Measurements from ENCODE around the gene LRCH3.

DNA sequence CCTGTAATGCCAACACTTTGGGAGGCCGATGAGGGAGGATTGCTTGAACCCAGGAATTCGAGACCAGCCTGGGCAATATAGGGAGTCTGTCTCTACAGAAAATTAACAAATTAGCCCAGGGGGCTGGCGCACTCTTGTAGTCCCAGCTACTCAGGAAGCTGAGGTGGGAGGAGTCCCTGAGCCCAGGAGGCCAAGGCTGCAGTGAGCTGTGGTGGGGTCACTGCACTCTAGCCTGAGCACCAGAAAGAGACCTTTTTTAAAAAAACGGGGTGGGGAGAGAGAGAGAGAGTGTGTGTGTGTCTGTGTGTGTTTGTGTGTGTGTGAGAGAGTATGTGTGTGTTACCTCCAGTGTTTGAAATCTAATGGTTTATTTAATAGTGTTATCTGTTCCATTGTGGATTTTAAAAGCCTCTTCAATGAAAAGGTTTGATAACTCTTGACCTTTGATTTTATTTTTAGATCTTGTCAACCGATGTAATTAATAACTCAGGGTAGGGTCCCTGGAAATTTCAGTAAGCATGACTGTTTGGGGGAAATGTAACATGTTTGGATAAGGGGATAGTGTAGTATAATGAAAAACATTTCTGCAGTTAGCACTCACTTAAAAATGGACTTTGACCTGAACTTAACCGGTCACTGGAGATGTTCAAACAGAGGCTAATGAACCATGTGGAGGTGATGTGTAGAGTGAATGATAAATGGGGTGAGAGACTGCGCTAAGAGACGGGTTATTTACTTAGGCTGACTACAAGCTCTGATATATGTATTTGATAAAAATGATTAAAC, 29.7 kb downstream of the LRCH3 start:
- TF ChIP-seq CTCF (IDR thresholded peaks at IDR 0.05) (no peak), POLR2AphosphoS5 (IDR thresholded peaks at IDR 0.05; ENCODE audit: insufficient read depth in 1 of 2, low read depth in 1 of 2) (no peak)

Measured in vagina (tissue), 2 donors.